ENCODE data around the gene ATXN10. TPM values are rescaled to one million over a fixed set of nuclear protein-coding genes. Genes with fewer than 3 reads are reported as not detected.

The ATXN10 gene
- polyA plus RNA-seq, 3 donors, result 60.1 to 106 (median 92.4) TPM

- Mint-ChIP-seq H3K36me3 (peaks cover 67 to 71% of the 10 kb centered on the region in 2 donors), H3K4me3 (no peak overlapping the region), H3K27ac (peak overlapping the region in 1 of 7 donors; percentile 35), H3K9me3 (peaks cover 2 to 8% (median 5%) of the 10 kb centered on the region in 7 donors), H3K27me3 (ENCODE audit: low read depth in 3 of 3) (peaks cover 0 to 3% (median 0%) of the 10 kb centered on the region in 3 donors), H3K4me1 (peaks cover 13% of the 10 kb centered on the region)
- DNase-seq, result no peak
- Histone ChIP-seq H3K9me3 (replicated peaks in 1 of 2; ENCODE audit: control insufficient read depth in 1 of 2, insufficient read depth in 1 of 2, low read length in 2 of 2) (no peaks in the 10 kb centered on the region), H3K4me3 (replicated peaks in 1 of 3; ENCODE audit: low read depth in 2 of 3, low read length in 3 of 3) (no peak overlapping the region), H3K9ac (ENCODE audit: insufficient read depth, low read length, poor library complexity, severe bottlenecking) (no peak overlapping the region), H3K27ac (ENCODE audit: low read depth in 1 of 2, low read length in 2 of 2) (no peak overlapping the region), H3K79me2 (ENCODE audit: insufficient read depth, low read length) (no peaks in the 10 kb centered on the region), H3K4me2 (replicated peaks; ENCODE audit: extremely low read depth, low read length, poor library complexity, severe bottlenecking) (no peak overlapping the region), H3K36me3 (replicated peaks in 1 of 2; ENCODE audit: control insufficient read depth in 1 of 2, insufficient read depth in 2 of 2, low read length in 2 of 2) (peaks cover 8 to 81% of the 10 kb centered on the region in 2 donors), H3K27me3 (ENCODE audit: control insufficient read depth in 2 of 2, insufficient read depth in 2 of 2, low read length in 2 of 2) (no peaks in the 10 kb centered on the region), H4K20me1 (ENCODE audit: insufficient read depth, low read length) (no peaks in the 10 kb centered on the region), H2AFZ (ENCODE audit: insufficient read depth, low read depth, low read length, poor library complexity, severe bottlenecking) (no peak overlapping the region), H3K4me1 (ENCODE audit: control insufficient read depth in 1 of 2, insufficient read depth in 2 of 2, low read length in 2 of 2) (no peaks in the 10 kb centered on the region)
- no CpG with 5 or more reads among the region's 2 CpGs for WGBS (ENCODE audit: insufficient coverage)
- intact Hi-C loops (cut with micrococcal nuclease), result no loop called here
- TF ChIP-seq, protein P1, sequence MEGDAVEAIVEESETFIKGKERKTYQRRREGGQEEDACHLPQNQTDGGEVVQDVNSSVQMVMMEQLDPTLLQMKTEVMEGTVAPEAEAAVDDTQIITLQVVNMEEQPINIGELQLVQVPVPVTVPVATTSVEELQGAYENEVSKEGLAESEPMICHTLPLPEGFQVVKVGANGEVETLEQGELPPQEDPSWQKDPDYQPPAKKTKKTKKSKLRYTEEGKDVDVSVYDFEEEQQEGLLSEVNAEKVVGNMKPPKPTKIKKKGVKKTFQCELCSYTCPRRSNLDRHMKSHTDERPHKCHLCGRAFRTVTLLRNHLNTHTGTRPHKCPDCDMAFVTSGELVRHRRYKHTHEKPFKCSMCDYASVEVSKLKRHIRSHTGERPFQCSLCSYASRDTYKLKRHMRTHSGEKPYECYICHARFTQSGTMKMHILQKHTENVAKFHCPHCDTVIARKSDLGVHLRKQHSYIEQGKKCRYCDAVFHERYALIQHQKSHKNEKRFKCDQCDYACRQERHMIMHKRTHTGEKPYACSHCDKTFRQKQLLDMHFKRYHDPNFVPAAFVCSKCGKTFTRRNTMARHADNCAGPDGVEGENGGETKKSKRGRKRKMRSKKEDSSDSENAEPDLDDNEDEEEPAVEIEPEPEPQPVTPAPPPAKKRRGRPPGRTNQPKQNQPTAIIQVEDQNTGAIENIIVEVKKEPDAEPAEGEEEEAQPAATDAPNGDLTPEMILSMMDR (IDR thresholded peaks at IDR 0.05), result no peak
These were observed 172.4 kb downstream of the ATXN10 start for GRCh38 chr22:45843986-45844385.

DNA sequence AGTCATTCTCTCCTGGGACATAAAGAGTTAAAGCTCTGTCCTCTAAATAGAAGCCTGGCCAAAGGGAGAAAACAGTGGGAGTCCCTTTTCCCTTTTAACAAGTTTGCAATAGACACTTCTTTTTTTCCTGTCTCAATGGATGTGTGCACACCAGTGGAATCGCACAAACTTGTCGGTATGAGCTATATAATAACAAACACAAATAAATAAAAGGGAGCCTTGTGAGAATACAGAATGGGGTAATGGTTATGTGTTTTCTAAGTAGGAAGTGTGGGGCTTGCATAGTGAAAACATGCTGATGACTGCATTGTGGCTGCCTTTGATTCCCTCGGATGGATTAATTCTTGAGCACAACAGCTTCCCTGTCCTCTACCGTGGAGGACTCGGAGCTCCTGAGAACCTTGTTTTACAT, 173.4 kb downstream of the ATXN10 start:
- Mint-ChIP-seq H3K27me3 (ENCODE audit: low read depth in 3 of 3) (peaks cover 0 to 3% (median 0%) of the 10 kb centered on the region in 3 donors), H3K4me1 (peaks cover 13% of the 10 kb centered on the region), H3K36me3 (peaks cover 67 to 79% of the 10 kb centered on the region in 2 donors), H3K27ac (no peak overlapping the region), H3K9me3 (peaks cover 3 to 12% (median 7%) of the 10 kb centered on the region in 7 donors), H3K4me3 (no peak overlapping the region)
- Histone ChIP-seq H3K4me2 (replicated peaks; ENCODE audit: extremely low read depth, low read length, poor library complexity, severe bottlenecking) (no peak overlapping the region), H3K9me3 (replicated peaks in 1 of 2; ENCODE audit: control insufficient read depth in 1 of 2, insufficient read depth in 1 of 2, low read length in 2 of 2) (peaks cover 0 to 3% of the 10 kb centered on the region in 2 donors), H3K36me3 (replicated peaks in 1 of 2; ENCODE audit: control insufficient read depth in 1 of 2, insufficient read depth in 2 of 2, low read length in 2 of 2) (peaks cover 10 to 85% of the 10 kb centered on the region in 2 donors), H3K27ac (ENCODE audit: low read depth in 1 of 2, low read length in 2 of 2) (no peak overlapping the region), H2AFZ (ENCODE audit: insufficient read depth, low read depth, low read length, poor library complexity, severe bottlenecking) (no peak overlapping the region), H3K79me2 (ENCODE audit: insufficient read depth, low read length) (no peaks in the 10 kb centered on the region), H3K4me1 (ENCODE audit: control insufficient read depth in 1 of 2, insufficient read depth in 2 of 2, low read length in 2 of 2) (no peaks in the 10 kb centered on the region), H3K4me3 (replicated peaks in 1 of 3; ENCODE audit: low read depth in 2 of 3, low read length in 3 of 3) (no peak overlapping the region), H4K20me1 (ENCODE audit: insufficient read depth, low read length) (no peaks in the 10 kb centered on the region), H3K27me3 (ENCODE audit: control insufficient read depth in 2 of 2, insufficient read depth in 2 of 2, low read length in 2 of 2) (no peaks in the 10 kb centered on the region), H3K9ac (ENCODE audit: insufficient read depth, low read length, poor library complexity, severe bottlenecking) (no peak overlapping the region)
- intact Hi-C loops (cut with micrococcal nuclease), result no loop called here
- WGBS (ENCODE audit: insufficient coverage), result no CpG with 5 or more reads among the region's 5 CpGs
- DNase-seq, result no peak
- TF ChIP-seq, protein P1 (IDR thresholded peaks at IDR 0.05), result no peak

All from CD14-positive monocyte (primary cell).